SK-N-SH (cell line): ENCODE data around the gene SLITRK6.

Experiments used
- EP300 ChIP-seq, 2 experiments: IDR thresholded peaks; 2 replicates each; pipeline versions ENCODE4 v1.4.0 to v1.6.1; 2012; ENCODE audit warnings: borderline replicate concordance in 1 of 2, low read depth in 1 of 2, low read length in 1 of 2
- SIN3A ChIP-seq: IDR thresholded peaks from 2 replicates; pipeline ENCODE4 v1.6.1; 2012; ENCODE audit warnings: low read depth, mild to moderate bottlenecking, low read length, moderate library complexity, borderline replicate concordance
- TF ChIP-seq, protein P1 (sequence below): fragments of 150-350 bp; IDR thresholded peaks from 2 replicates; pipeline ENCODE4 v1.6.1; 2017; ENCODE audit warnings: antibody characterized with exemption, low read length, low read depth, borderline replicate concordance

DNA sequence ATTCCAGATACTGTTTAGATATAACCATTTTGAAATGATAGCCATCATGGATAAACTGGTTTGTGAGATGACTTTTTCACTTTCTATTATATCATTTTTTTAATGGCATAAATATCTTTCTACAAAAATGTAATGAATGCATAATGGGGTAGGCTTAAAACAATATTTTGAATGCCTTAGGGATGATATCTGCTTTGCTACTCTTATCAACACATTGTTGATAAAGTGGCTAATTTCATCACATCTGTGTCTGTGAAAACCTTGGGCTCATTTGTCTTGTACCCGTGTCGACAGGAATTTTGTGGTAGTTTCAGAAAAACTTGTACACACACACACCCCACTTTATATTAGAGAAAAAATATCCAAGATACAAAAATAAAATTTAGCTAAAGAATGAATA is 44.1 kb downstream of the SLITRK6 start:
- TF ChIP-seq EP300 (IDR thresholded peaks at IDR 0.05; ENCODE audit: borderline replicate concordance in 1 of 2, low read depth in 1 of 2, low read length in 1 of 2) (peak in 1 of 2 experiments; percentile 66; a peak in 1 of 4 replicates), SIN3A (no peak)
- TF ChIP-seq, protein P1, sequence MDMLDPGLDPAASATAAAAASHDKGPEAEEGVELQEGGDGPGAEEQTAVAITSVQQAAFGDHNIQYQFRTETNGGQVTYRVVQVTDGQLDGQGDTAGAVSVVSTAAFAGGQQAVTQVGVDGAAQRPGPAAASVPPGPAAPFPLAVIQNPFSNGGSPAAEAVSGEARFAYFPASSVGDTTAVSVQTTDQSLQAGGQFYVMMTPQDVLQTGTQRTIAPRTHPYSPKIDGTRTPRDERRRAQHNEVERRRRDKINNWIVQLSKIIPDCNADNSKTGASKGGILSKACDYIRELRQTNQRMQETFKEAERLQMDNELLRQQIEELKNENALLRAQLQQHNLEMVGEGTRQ: no peak
